ENCODE data around the gene COPZ2.
"Not testable (repeated sequence)": the region's sequence is repeated elsewhere in the genome, so short reads cannot be mapped to it uniquely, and the experiment has no call there.

COPZ2 gene

GRCh38 chr17:48037036-48037837 is at the start of gene COPZ2:
COPZ2 (minus strand) TSS chr17:48037797; CDS start chr17:48037777, 20 bp downstream.
- peak; percentile 62 for DNase-seq

- DNase-seq, result no peak
These were observed 47.3 kb upstream of the COPZ2 start for GRCh38 chr17:48084932-48085331.

- DNase-seq, result no peak
These were observed 44.3 kb upstream of the COPZ2 start for GRCh38 chr17:48081858-48082257.

- DNase-seq, result not testable (repeated sequence)
These were observed 39.6 kb upstream of the COPZ2 start for GRCh38 chr17:48077152-48077551.

- DNase-seq, result peak; percentile 89
These were observed 36.9 kb upstream of the COPZ2 start for GRCh38 chr17:48074322-48075081.

- not testable (repeated sequence) for DNase-seq
These were observed 36.0 kb upstream of the COPZ2 start for GRCh38 chr17:48073566-48074094.

GRCh38 chr17:48072811-48073210 is 35.2 kb upstream of the COPZ2 start:
- not testable (repeated sequence) for DNase-seq

GRCh38 chr17:48071654-48072053 is 34.1 kb upstream of the COPZ2 start:
- no peak for DNase-seq

GRCh38 chr17:48070195-48070594 is 32.6 kb upstream of the COPZ2 start:
- DNase-seq, result no peak

- DNase-seq, result peak; percentile 57
These were observed 30.9 kb upstream of the COPZ2 start for GRCh38 chr17:48068491-48068961.

- not testable (repeated sequence) for DNase-seq
These were observed 30.2 kb upstream of the COPZ2 start for GRCh38 chr17:48067808-48068207.

GRCh38 chr17:48067245-48067644 is 29.6 kb upstream of the COPZ2 start:
- DNase-seq, result no peak

- DNase-seq, result no peak
These were observed 29.1 kb upstream of the COPZ2 start for GRCh38 chr17:48066656-48067055.

- DNase-seq, result no peak
These were observed 28.6 kb upstream of the COPZ2 start for GRCh38 chr17:48066192-48066591.

GRCh38 chr17:48064638-48065037 is 27.0 kb upstream of the COPZ2 start:
- no peak for DNase-seq

- DNase-seq, result no peak
These were observed 24.7 kb upstream of the COPZ2 start for GRCh38 chr17:48062273-48062672.

- no peak for DNase-seq
These were observed 22.7 kb upstream of the COPZ2 start for GRCh38 chr17:48060249-48060648.

- no peak for DNase-seq
These were observed 21.6 kb upstream of the COPZ2 start for GRCh38 chr17:48059125-48059668.

GRCh38 chr17:48058393-48059124 is 21.0 kb upstream of the COPZ2 start:
- no peak for DNase-seq

GRCh38 chr17:48057626-48058025 is 20.0 kb upstream of the COPZ2 start:
- DNase-seq, result no peak

GRCh38 chr17:48056879-48057278 is 19.3 kb upstream of the COPZ2 start:
- DNase-seq, result no peak

- no peak for DNase-seq
These were observed 18.7 kb upstream of the COPZ2 start for GRCh38 chr17:48056246-48056745.

Data from hematopoietic multipotent progenitor cell treated with erythropoietin and hydrocortisone succinate and interleukin-3 and kit ligand, for 4 days (in vitro differentiated cells).